HG02642 (cell line): ENCODE measurements around the gene PBX3.

Experiments
- ATAC-seq: cut with Tn5 transposase; IDR thresholded peaks from one replicate; pipeline ENCODE4 v1.9.1; 2021; ENCODE audit warnings: mild to moderate bottlenecking; ENCODE audit not compliant: unreplicated experiment, poor library complexity

PBX3 gene

GRCh38 chr9:125852386-125852785, 105.2 kb downstream of the PBX3 start:
- ATAC-seq, result no peak

DNA sequence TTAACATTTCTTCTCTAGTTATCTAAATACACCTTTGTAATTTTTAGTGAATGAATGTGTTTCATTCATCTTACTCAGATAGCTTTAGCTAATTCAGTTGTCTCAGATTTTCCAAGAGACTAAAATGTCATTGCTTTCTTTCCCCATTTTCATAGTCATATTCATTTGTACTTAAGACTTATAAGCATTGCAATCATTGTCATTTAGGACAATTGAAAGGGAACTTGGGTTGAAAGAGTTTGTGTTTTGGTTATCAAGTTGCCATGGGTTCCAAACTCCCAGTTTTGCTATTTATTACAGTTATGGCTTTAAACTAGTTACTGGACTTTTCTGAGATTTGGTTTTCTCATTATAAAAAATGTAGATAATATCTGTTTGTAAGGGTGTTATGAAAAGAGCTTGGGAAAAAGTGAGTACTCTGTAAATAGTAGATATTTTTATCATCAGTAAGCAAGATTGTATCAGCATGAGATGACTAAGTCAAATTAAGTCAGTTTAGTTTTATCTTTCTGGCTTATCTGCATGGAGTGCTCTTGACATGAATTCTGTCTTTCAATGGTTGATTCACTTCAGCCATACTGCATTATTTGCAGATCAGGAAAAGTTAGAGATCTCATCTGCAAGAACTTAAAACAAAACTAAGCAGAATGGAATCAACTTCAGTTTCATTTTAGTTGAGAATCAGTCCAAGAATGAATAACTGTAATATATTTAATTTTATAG, 107.5 kb downstream of the PBX3 start:
- ATAC-seq, result no peak

GRCh38 chr9:125856331-125856730, 109.2 kb downstream of the PBX3 start:
- no peak for ATAC-seq

GRCh38 chr9:125861405-125862058, 114.4 kb downstream of the PBX3 start:
- ATAC-seq, result no peak

DNA sequence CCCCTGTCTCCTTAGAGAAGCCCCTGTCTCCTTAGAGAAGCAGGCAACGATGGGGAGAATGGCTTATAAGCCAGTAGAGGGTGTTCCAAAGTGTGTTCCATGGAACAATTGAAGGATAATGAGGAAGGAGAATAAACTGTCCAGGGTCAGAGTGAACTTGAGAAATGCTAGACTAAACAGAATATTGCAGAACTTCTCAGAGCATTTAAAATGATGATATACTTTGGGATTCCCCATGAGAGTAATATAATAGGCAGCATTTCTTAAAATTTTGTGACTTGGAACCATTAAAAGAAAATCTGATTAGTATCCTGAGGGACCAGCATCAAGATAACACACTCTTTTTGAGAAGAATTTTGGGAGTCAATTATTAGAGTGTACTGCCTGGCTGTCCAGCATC, 116.8 kb downstream of the PBX3 start:
- no peak for ATAC-seq

GRCh38 chr9:125867751-125868415, 120.7 kb downstream of the PBX3 start:
- ATAC-seq, result no peak

GRCh38 chr9:125878164-125878631, 131.0 kb downstream of the PBX3 start:
- no peak for ATAC-seq

DNA sequence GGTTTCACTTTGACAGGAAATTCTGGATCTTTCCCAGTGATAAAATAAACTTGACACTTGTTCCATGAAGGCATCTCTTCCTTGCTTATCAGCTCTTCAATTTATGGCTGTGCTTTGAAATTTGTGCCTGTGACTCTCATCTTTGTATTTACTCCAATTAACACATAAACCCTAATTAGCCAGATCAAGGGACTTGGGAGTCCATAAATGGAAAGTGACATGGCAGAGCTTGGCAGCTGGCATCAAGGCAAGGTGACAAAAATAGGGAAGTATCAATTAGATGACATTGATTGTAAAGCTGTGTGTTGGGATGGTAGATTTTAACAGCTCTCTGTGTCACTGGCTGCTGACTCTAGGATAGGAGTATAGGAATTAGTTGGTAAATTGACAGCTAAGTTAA, 133.9 kb downstream of the PBX3 start:
- no peak for ATAC-seq

DNA sequence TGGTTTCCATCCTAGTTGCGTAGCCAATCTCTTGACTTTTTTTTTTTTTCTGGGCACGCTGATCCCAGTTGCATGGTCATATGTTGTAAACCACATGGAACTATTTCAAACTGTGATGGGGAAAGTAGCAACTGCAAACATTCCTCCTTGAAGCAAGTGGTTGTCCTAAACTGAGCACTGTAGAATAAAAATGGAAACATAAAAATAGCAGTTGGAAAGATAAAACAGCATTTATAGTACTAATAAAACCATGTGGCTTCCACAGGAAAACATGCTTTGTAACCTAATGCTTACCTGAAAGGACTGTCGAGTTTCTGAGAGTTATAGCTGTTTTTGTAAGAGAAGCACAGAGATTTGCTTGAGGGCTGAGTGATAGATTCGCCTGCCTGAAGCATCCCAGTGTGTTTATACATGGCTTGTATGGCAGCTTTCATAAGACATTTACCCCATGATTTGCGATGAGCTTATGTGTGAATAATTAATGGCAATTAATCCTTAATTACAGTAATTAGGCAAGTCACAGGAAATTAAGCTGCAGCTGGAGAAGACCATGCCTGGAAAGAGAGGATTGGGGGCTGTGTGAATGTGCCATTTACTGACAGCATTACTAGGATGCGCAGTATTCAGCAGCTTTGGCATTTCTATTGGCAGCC, 136.5 kb downstream of the PBX3 start:
- no peak for ATAC-seq

- ATAC-seq, result no peak
These were observed 137.0 kb downstream of the PBX3 start for GRCh38 chr9:125884218-125884595.

DNA sequence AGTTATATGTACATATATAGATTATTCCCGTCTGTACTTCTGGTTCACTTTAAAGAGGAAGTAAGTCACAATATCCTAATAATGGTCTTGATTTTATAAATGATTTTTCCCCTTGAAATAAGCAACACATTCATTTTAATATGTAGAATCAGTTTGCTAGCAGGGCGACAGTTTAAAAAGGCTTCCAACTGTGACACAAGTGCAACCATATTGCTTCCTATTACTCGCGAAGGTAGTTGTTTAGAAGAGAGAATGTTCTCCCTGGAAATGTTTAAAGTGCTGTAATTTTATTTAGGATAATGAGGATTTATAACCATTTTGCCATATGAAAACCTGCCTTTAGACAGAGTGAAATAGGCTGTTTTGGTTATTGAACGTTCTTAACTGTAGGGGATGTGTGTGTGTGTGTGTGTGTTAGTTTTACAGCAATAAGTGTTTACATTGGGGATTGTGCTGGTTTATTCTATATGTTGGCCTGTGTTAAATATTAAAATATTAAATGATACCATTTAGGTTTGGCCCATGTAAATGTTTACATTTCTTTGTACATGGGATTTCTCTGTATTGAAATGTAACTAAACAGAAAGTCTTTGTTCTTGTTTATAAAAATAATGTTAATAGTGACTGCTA, 138.3 kb downstream of the PBX3 start:
- ATAC-seq, result no peak

- ATAC-seq, result no peak
These were observed 139.2 kb downstream of the PBX3 start for GRCh38 chr9:125886365-125886764.

DNA sequence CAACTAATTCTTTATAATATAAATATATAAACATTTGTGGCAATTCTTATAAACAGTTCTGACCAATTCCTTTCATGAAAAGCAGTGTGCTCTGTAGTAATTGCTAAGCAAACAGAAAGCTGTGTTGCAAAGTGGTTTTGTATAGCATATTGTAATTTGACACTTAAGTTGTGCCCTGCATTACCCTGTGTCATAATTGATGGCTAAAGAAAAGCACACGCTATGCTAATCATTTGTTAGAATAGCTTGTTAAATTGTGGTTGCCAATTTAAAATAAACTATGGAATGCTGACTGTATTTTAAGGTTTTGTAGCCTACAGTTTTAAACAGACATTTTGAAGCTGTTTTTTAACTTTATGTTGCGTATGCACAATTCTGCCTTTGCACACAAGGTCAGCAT, 140.0 kb downstream of the PBX3 start:
- ATAC-seq, result no peak

- no peak for ATAC-seq
These were observed 141.0 kb downstream of the PBX3 start for GRCh38 chr9:125888211-125888610.

- no peak for ATAC-seq
These were observed 141.9 kb downstream of the PBX3 start for GRCh38 chr9:125889112-125889475.

DNA sequence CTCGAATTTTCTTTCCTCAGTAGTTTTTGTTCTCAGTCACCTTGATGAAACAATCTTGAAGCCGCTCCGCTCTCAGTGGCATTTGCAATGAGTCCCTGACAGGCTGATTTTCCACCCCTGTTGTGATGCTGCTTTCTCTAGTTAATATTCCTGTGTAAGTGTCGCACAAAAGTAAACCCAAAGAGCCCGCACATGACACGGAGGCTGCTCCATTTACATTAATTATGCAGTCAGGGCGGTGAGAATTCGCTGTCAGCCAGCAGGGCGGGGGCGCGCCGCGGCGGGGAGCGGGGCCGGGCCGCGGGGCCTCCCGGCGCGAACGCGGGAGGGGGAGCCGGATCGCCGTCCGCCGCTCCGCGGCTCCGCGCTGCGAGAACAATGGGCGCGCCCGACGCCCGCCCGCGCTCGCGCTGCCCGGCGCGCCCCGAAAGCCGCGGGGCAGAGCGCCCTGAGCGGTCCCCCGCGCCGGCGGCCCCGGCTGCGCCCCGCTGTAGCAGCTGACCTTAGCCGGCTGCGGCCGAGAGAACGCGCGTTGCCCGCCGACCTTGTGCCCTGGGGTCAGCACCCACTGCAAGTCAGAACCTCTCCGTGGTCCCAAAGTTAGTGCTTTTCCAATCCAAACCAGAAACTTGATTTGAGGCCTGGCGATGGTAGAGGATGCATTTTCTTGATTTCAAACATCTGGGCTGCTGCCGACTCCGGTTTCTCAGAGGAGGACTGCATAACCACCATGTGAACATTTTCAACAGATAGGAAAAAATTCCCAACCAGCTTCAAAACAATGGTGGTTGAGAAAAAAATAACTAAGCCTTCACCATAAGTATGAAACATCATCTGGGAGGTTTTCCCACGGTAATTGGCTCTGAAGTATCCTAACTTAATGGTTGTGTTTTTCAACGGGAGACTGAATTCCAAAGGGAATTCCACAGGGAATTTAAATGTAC, 142.6 kb downstream of the PBX3 start:
- ATAC-seq, result no peak

- ATAC-seq, result no peak
These were observed 143.7 kb downstream of the PBX3 start for GRCh38 chr9:125890826-125891225.

GRCh38 chr9:125893277-125893676, 146.1 kb downstream of the PBX3 start:
- no peak for ATAC-seq

DNA sequence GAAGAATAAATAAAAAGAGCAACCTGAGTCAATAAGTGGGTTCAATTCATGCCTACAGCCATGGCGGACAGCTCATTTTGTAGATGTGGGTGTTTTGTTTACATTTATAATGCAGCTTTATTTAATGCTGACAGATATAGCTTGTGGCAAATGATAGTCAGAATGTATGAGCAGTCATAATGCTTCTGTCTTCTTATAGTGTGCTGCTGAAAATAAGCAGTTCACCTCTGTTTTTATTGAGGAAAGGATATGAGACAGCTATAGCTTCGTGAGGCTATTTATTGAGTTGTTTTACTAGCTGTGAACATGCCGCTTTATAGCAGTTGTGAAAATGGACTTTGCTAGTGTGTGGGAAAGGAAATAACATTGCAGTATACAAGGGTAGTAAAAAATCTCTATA, 147.4 kb downstream of the PBX3 start:
- ATAC-seq, result no peak

GRCh38 chr9:125896404-125896803, 149.2 kb downstream of the PBX3 start:
- no peak for ATAC-seq
